BLaER1 (cell line): Measurements from ENCODE around the gene SLC38A6.

ENCODE experiments used
- H3K27ac ChIP-seq: shearing (Covaris generic); formaldehyde crosslinking; 2 replicates; pipeline ENCODE4 v1.8.1; 2022
- H3K27me3 ChIP-seq: shearing (Covaris generic); formaldehyde crosslinking; 2 replicates; pipeline ENCODE4 v1.8.1; 2022
- H3K36me3 ChIP-seq: shearing (Covaris generic); formaldehyde crosslinking; 2 replicates; pipeline ENCODE4 v1.8.1; 2022
- H3K4me1 ChIP-seq: shearing (Covaris generic); formaldehyde crosslinking; 2 replicates; pipeline ENCODE4 v1.8.1; 2022
- H3K4me2 ChIP-seq: shearing (Covaris generic); formaldehyde crosslinking; 2 replicates; pipeline ENCODE4 v1.8.1; 2022
- H3K4me3 ChIP-seq: shearing (Covaris generic); formaldehyde crosslinking; 2 replicates; pipeline ENCODE4 v1.8.1; 2022
- H3K9ac ChIP-seq: shearing (Covaris generic); formaldehyde crosslinking; 2 replicates; pipeline ENCODE4 v1.8.1; 2022
- H3K9me3 ChIP-seq: shearing (Covaris generic); formaldehyde crosslinking; 2 replicates; pipeline ENCODE4 v1.8.1; 2022
- H4K20me1 ChIP-seq: shearing (Covaris generic); formaldehyde crosslinking; 2 replicates; pipeline ENCODE4 v1.8.1; 2022
- Cebpa-rat ChIP-seq: shearing (Covaris generic); IDR thresholded peaks from 2 replicates; pipeline ENCODE4 v1.8.1; 2022

SLC38A6 gene

GRCh38 chr14:61019537-61019936 lies 38.5 kb downstream of the SLC38A6 start:
- Histone ChIP-seq H3K27me3 (no peaks in the 10 kb centered on the region), H3K9me3 (peaks cover 7% of the 10 kb centered on the region), H3K4me2 (no peak overlapping the region), H3K36me3 (no peaks in the 10 kb centered on the region), H4K20me1 (no peaks in the 10 kb centered on the region), H3K4me3 (no peak overlapping the region), H3K27ac (no peak overlapping the region), H3K9ac (no peak overlapping the region), H3K4me1 (no peaks in the 10 kb centered on the region)
- TF ChIP-seq Cebpa-rat: no peak

GRCh38 chr14:61025251-61026223 lies 44.5 kb downstream of the SLC38A6 start:
- H3K9me3 ChIP-seq: no peaks in the 10 kb centered on the region
- H3K9ac ChIP-seq: no peak overlapping the region
- no peaks in the 10 kb centered on the region for H3K4me1 ChIP-seq
- no peak overlapping the region for H3K4me3 ChIP-seq
- H3K4me2 ChIP-seq: no peak overlapping the region
- H3K36me3 ChIP-seq: no peaks in the 10 kb centered on the region
- no peak overlapping the region for H3K27ac ChIP-seq
- H3K27me3 ChIP-seq: no peaks in the 10 kb centered on the region
- no peak for TF ChIP-seq Cebpa-rat
- H4K20me1 ChIP-seq: no peaks in the 10 kb centered on the region

- Histone ChIP-seq H3K27me3 (no peaks in the 10 kb centered on the region), H3K27ac (no peak overlapping the region), H3K9me3 (no peaks in the 10 kb centered on the region), H4K20me1 (no peaks in the 10 kb centered on the region), H3K36me3 (no peaks in the 10 kb centered on the region), H3K9ac (no peak overlapping the region), H3K4me3 (no peak overlapping the region), H3K4me2 (no peak overlapping the region), H3K4me1 (no peaks in the 10 kb centered on the region)
- no peak for TF ChIP-seq Cebpa-rat
These were observed 45.5 kb downstream of the SLC38A6 start for GRCh38 chr14:61026526-61026925.

GRCh38 chr14:61031026-61031425 lies 50.0 kb downstream of the SLC38A6 start:
- H3K4me1 ChIP-seq: peaks cover 12% of the 10 kb centered on the region
- no peaks in the 10 kb centered on the region for H3K9me3 ChIP-seq
- no peaks in the 10 kb centered on the region for H3K27me3 ChIP-seq
- H3K27ac ChIP-seq: no peak overlapping the region
- no peak for TF ChIP-seq Cebpa-rat
- H3K36me3 ChIP-seq: no peaks in the 10 kb centered on the region
- H3K4me3 ChIP-seq: no peak overlapping the region
- H3K9ac ChIP-seq: no peak overlapping the region
- H4K20me1 ChIP-seq: no peaks in the 10 kb centered on the region
- no peak overlapping the region for H3K4me2 ChIP-seq

DNA sequence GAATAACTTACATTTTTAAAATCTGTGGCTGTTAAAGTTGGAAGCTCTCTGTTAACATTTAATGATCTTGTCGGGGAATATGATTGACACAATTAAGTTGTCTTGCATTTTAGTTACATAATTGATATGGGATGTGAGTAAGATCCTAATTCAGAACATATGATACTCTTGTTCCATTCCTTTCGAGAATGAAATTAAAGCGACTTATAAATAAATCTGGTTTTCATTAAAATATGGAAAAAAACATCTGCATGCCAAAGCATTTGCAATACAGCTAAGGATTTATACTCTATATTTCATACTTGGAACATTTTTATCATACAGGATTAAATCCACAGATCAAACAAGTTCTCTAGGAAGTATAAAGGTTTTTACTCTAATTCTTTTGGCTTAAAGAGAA lies 52.0 kb downstream of the SLC38A6 start:
- Histone ChIP-seq H3K9ac (no peak overlapping the region), H3K27ac (no peak overlapping the region), H3K9me3 (no peaks in the 10 kb centered on the region), H3K4me1 (peaks cover 12% of the 10 kb centered on the region), H3K4me3 (no peak overlapping the region), H3K4me2 (no peak overlapping the region), H4K20me1 (no peaks in the 10 kb centered on the region), H3K27me3 (no peaks in the 10 kb centered on the region), H3K36me3 (no peaks in the 10 kb centered on the region)
- no peak for TF ChIP-seq Cebpa-rat

DNA sequence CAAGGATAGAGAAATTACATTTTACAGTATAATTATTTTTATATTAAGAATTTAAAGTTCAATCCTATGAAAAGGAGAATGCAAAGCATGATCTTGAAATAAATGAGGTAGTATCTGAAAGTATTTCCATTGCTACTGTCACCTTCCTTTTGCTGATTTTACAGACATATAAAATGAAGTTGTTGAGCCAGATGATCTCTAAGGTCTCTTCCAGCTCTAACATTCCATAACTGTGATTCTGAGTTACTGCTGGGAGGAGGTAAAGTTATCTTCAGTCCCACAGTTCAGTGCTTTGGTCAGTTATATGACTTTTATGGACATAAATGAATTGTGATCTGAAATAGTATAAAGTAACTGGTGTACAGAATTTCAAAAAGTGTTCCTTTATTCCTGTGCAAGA lies 52.8 kb downstream of the SLC38A6 start:
- no peaks in the 10 kb centered on the region for H4K20me1 ChIP-seq
- TF ChIP-seq Cebpa-rat: no peak
- H3K9ac ChIP-seq: no peak overlapping the region
- no peak overlapping the region for H3K27ac ChIP-seq
- H3K27me3 ChIP-seq: no peaks in the 10 kb centered on the region
- H3K36me3 ChIP-seq: no peaks in the 10 kb centered on the region
- no peak overlapping the region for H3K4me3 ChIP-seq
- H3K4me1 ChIP-seq: peaks cover 12% of the 10 kb centered on the region
- H3K9me3 ChIP-seq: no peaks in the 10 kb centered on the region
- H3K4me2 ChIP-seq: peak overlapping the region; percentile 29; the same call in 1 of the 2 replicates

DNA sequence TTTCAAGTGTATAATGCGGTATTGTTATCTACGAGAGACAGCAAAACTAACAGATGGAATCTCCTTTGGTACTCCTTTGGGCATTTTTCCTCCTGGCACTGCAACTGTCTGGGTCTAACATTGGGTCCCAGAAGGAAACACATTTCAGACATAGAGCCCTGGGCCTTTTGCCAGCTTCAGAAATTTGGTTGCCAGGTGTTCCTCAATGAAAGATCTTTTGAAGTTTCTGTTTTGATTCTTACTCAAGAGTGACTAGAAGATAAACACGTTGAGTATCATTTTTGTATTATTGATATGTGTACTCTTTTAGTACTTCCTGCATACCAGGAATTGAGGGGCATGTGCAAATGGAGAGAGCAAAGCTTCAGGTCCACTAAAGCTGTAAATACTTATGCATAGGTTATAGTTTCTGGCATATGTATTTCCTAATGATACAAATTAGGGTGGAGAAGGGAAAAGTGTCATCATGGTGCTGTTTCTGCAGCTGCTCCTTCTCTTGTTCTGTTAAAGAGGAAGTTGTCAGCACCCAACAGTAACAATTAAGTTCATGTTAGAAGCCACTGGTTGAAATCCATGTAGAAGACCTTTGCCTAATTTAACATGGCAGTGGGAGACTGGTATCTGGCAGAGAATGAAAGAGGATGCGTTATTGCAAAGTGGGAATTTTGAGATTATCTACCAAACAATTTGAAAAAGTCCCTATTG lies 53.5 kb downstream of the SLC38A6 start:
- H3K27ac ChIP-seq: no peak overlapping the region
- H3K4me3 ChIP-seq: no peak overlapping the region
- H4K20me1 ChIP-seq: no peaks in the 10 kb centered on the region
- peak overlapping the region; percentile 29 for H3K4me2 ChIP-seq
- no peaks in the 10 kb centered on the region for H3K36me3 ChIP-seq
- no peak overlapping the region for H3K9ac ChIP-seq
- no peak for TF ChIP-seq Cebpa-rat
- no peaks in the 10 kb centered on the region for H3K27me3 ChIP-seq
- peaks cover 12% of the 10 kb centered on the region for H3K4me1 ChIP-seq
- H3K9me3 ChIP-seq: no peaks in the 10 kb centered on the region

DNA sequence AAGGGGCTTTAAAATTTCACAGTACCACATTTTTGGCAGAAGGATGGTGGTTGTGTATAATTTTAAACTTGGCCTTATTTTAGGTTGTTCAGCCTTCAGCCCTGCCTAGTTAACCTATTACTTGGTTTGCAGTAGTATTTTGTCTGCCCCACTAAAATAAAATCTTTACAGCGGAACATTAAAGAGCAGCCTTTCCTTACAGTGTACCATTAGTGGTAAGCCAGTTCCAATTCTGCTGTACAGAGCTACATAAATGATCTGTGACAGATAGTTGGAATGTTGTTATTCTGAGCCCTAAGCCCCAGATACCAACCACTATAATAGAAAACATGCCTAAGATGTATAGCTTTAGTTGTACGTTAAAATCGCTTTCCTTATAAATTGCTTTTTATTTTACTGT lies 56.2 kb downstream of the SLC38A6 start:
- H3K4me2 ChIP-seq: no peak overlapping the region
- H3K27me3 ChIP-seq: no peaks in the 10 kb centered on the region
- peaks cover 12% of the 10 kb centered on the region for H3K4me1 ChIP-seq
- no peak overlapping the region for H3K27ac ChIP-seq
- no peak for TF ChIP-seq Cebpa-rat
- no peak overlapping the region for H3K9ac ChIP-seq
- H3K4me3 ChIP-seq: no peak overlapping the region
- H4K20me1 ChIP-seq: no peaks in the 10 kb centered on the region
- H3K36me3 ChIP-seq: no peaks in the 10 kb centered on the region
- no peaks in the 10 kb centered on the region for H3K9me3 ChIP-seq

- H3K4me3 ChIP-seq: no peak overlapping the region
- H4K20me1 ChIP-seq: no peaks in the 10 kb centered on the region
- H3K9ac ChIP-seq: no peak overlapping the region
- H3K27ac ChIP-seq: no peak overlapping the region
- no peak overlapping the region for H3K4me2 ChIP-seq
- no peaks in the 10 kb centered on the region for H3K36me3 ChIP-seq
- H3K9me3 ChIP-seq: no peaks in the 10 kb centered on the region
- H3K4me1 ChIP-seq: no peaks in the 10 kb centered on the region
- no peaks in the 10 kb centered on the region for H3K27me3 ChIP-seq
- no peak for TF ChIP-seq Cebpa-rat
These were observed 60.7 kb downstream of the SLC38A6 start for GRCh38 chr14:61041704-61042103.

GRCh38 chr14:61042220-61042619 lies 61.2 kb downstream of the SLC38A6 start:
- Histone ChIP-seq H3K4me3 (no peak overlapping the region), H4K20me1 (no peaks in the 10 kb centered on the region), H3K9me3 (no peaks in the 10 kb centered on the region), H3K27ac (no peak overlapping the region), H3K4me1 (no peaks in the 10 kb centered on the region), H3K9ac (no peak overlapping the region), H3K36me3 (no peaks in the 10 kb centered on the region), H3K4me2 (no peak overlapping the region), H3K27me3 (no peaks in the 10 kb centered on the region)
- no peak for TF ChIP-seq Cebpa-rat
